Kidney (tissue), 14 donors: ENCODE measurements around the gene JPH3. TPM values are rescaled to one million over a fixed set of nuclear protein-coding genes. Genes with fewer than 3 reads are reported as not detected.

Experiments used
- DNase-seq, 5 donors: peaks; one replicate each; pipeline ENCODE4 v3.0.0-alpha.2; 2013 to 2020
- FAIRE-seq: peaks from 2 replicates; lab custom pipeline; 2012; peaks lifted over from hg19 to GRCh38; lab: Jason Lieb, UNC
- H3K27ac ChIP-seq, 2 donors: one replicate each; pipeline ENCODE4 v1.7.0; 2013; ENCODE audit warnings: low read depth in 2 of 2, low read length in 2 of 2, inconsistent platforms in 1 of 2
- H3K27me3 ChIP-seq: one replicate; pipeline ENCODE4 v1.7.1; 2013; ENCODE audit warnings: low read length, inconsistent platforms; ENCODE audit not compliant: control insufficient read depth, insufficient read depth
- H3K36me3 ChIP-seq, 3 donors: one replicate each; pipeline versions ENCODE4 v1.7.0 to v1.7.1; 2013; ENCODE audit warnings: low read length in 3 of 3, control low read depth in 1 of 3, inconsistent platforms in 1 of 3; ENCODE audit not compliant: insufficient read depth in 3 of 3, control insufficient read depth in 2 of 3
- H3K4me1 ChIP-seq, 3 donors: one replicate each; pipeline versions ENCODE4 v1.7.0 to v1.7.1; 2013; ENCODE audit warnings: low read length in 3 of 3, inconsistent platforms in 1 of 3, low read depth in 1 of 3; ENCODE audit not compliant: control insufficient read depth in 2 of 3, insufficient read depth in 2 of 3
- H3K4me3 ChIP-seq, 3 donors: one replicate each; pipeline versions ENCODE4 v1.7.0 to v1.8.1; 2013; ENCODE audit warnings: low read length in 3 of 3, control low read depth in 1 of 3, inconsistent platforms in 1 of 3
- H3K9ac ChIP-seq, 3 donors: one replicate each; pipeline versions ENCODE4 v1.7.0 to v1.7.1; 2013; ENCODE audit warnings: low read length in 3 of 3, control low read depth in 1 of 3, inconsistent platforms in 1 of 3
- H3K9me3 ChIP-seq, 3 donors: one replicate each; pipeline versions ENCODE4 v1.7.0 to v1.7.1; 2013; ENCODE audit warnings: low read length in 3 of 3, control low read depth in 1 of 3, inconsistent platforms in 1 of 3; ENCODE audit not compliant: control insufficient read depth in 2 of 3, insufficient read depth in 1 of 3
- CTCF ChIP-seq: IDR thresholded peaks from 3 replicates; pipeline ENCODE4 v1.5.1; 2012; ENCODE audit warnings: mild to moderate bottlenecking, moderate library complexity, borderline replicate concordance; ENCODE audit not compliant: insufficient read depth; ENCODE audit errors: extremely low read depth
- intact Hi-C: fragments of 100-400 bp; cut with DNase I; formaldehyde crosslinking; loops from one replicate; pipeline ENCODE4 v1.11.1; 2022
- polyA plus RNA-seq: library from polyadenylated mRNA; stranded (reverse); fragments of 350-450 nt; fragmentation: Illumina TruSeq; extraction: RNeasy Lipid Tissue Mini Kit (QIAGEN cat#74804); gene quantifications from one replicate; pipeline ENCODE4 v1.2.3, GENCODE V29; 2014; ENCODE audit warnings: low read depth, low replicate concordance; ENCODE audit not compliant: insufficient read depth
- total RNA-seq: library from RNA; stranded (reverse); fragmentation: NEBNext Ultra II Directional; extraction: Animal tissue kit (Norgen Biotek cat#: 25700); gene quantifications from one replicate; pipeline ENCODE4 v1.2.1, GENCODE V29; 2021
- donor health status: control.
- donor health status: control.
- donor health status: control.
- donor health status: control.
- donor health status: control.
- donor health status: DM: yes; HTN: yes; CAD: no.
- donor health status: Normal renal cell carcinoma (clear cell type).

JPH3 gene
- total and polyA plus RNA-seq, 2 donors from 2014 or later = 0.69 TPM; not detected in 1

- no peaks in the 10 kb centered on the region for H3K9me3 ChIP-seq
- FAIRE-seq (no peak), DNase-seq (no peak)
- TF ChIP-seq CTCF = no peak
- peaks cover 0 to 12% (median 0%) of the 10 kb centered on the region in 3 donors for H3K4me1 ChIP-seq
- no peak overlapping the region for H3K9ac ChIP-seq
- no peak overlapping the region for H3K4me3 ChIP-seq
- no peak overlapping the region for H3K27ac ChIP-seq
- no peaks in the 10 kb centered on the region for H3K27me3 ChIP-seq
- no peaks in the 10 kb centered on the region for H3K36me3 ChIP-seq
- intact Hi-C loops = no loop called here
These were observed 36.4 kb downstream of the JPH3 start for GRCh38 chr16:87638736-87639135.

- TF ChIP-seq CTCF = no peak
- no peak for FAIRE-seq
- no peak overlapping the region for H3K9ac ChIP-seq
- no peaks in the 10 kb centered on the region for H3K36me3 ChIP-seq
- H3K4me1 ChIP-seq = peaks cover 0 to under 1% (median 0%) of the 10 kb centered on the region in 3 donors
- H3K4me3 ChIP-seq = no peak overlapping the region
- H3K27ac ChIP-seq = no peak overlapping the region
- no peaks in the 10 kb centered on the region for H3K9me3 ChIP-seq
- intact Hi-C loops = no loop called here
- H3K27me3 ChIP-seq = no peaks in the 10 kb centered on the region
- DNase-seq = no peak
These were observed 39.4 kb downstream of the JPH3 start for GRCh38 chr16:87641721-87642120.

- TF ChIP-seq CTCF = no peak
- no peak for DNase-seq
- no peak for FAIRE-seq
- Histone ChIP-seq H3K27ac (no peak overlapping the region), H3K9me3 (no peaks in the 10 kb centered on the region), H3K36me3 (no peaks in the 10 kb centered on the region), H3K9ac (no peak overlapping the region), H3K4me1 (no peaks in the 10 kb centered on the region), H3K27me3 (no peaks in the 10 kb centered on the region), H3K4me3 (no peak overlapping the region)
- intact Hi-C loops = no loop called here
These were observed 40.2 kb downstream of the JPH3 start for GRCh38 chr16:87642491-87642890.

- DNase-seq = no peak
- no peaks in the 10 kb centered on the region for H3K27me3 ChIP-seq
- no peak overlapping the region for H3K27ac ChIP-seq
- H3K4me3 ChIP-seq = no peak overlapping the region
- H3K9me3 ChIP-seq = no peaks in the 10 kb centered on the region
- H3K9ac ChIP-seq = no peak overlapping the region
- no peaks in the 10 kb centered on the region for H3K4me1 ChIP-seq
- no peak for TF ChIP-seq CTCF
- FAIRE-seq = no peak
- intact Hi-C loops = no loop called here
- no peaks in the 10 kb centered on the region for H3K36me3 ChIP-seq
These were observed 41.9 kb downstream of the JPH3 start for GRCh38 chr16:87644186-87644585.
